ENCODE measurements around the gene L3HYPDH. TPM values are rescaled to one million over a fixed set of nuclear protein-coding genes. Genes with fewer than 3 reads are reported as not detected.

L3HYPDH gene
- polyA plus RNA-seq, 1 donor from 2014 or later: 14.9 TPM

DNA sequence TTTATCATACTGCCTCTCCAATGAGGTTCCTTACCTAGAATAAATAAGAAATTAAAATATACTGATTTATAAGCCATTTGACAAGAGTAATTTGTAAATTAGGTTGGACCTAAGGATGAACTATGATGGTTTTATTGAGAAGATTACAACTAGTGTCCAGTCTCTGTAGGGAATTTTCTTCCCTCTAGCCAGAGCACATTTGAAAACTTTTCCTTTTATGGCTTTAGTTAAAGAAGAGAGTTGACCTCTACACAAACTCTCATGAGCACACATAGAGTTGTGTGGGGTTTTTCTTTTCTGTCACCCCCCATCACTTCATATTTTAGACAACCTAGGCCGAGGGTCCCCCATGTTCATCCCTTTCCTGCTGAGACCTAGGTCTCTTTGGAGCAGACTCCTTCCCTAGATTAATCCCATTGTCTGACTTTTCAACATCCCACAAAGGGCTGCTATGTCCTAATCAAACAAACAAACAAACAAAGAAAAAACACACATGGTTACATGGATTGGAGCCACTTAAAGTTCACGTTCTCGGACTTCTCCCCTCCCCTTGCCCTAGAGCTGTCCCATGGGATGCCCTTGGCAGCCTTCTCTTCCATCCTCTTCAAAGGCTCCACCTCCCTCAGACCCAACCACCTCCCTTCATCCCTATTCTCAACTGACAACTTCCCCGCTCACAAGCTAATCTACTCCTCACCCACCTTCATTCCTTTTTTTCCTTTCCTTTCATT lies 59.7 kb downstream of the L3HYPDH start:
- Histone ChIP-seq H3K4me2 (ENCODE audit: low read length) (no peak overlapping the region), H3K9me2 (ENCODE audit: insufficient read depth, low read length) (no peaks in the 10 kb centered on the region), H2AFZ (ENCODE audit: low read depth, low read length) (no peak overlapping the region), H3K4me3 (ENCODE audit: low read length) (no peak overlapping the region), H3F3A (ENCODE audit: insufficient read depth, low read length, poor library complexity, severe bottlenecking) (no peaks in the 10 kb centered on the region), H3K9ac (ENCODE audit: low read length) (no peak overlapping the region), H4K20me1 (ENCODE audit: insufficient read depth) (no peaks in the 10 kb centered on the region), H3K36me3 (ENCODE audit: insufficient read depth, low read length) (no peaks in the 10 kb centered on the region), H3K27ac (ENCODE audit: low read length) (no peak overlapping the region), H3K27me3 (ENCODE audit: insufficient read depth, low read depth, low read length) (no peaks in the 10 kb centered on the region), H3K9me3 (ENCODE audit: low read length) (no peaks in the 10 kb centered on the region), H3K79me2 (replicated peaks; ENCODE audit: insufficient read depth, low read length) (no peaks in the 10 kb centered on the region)
- no peak for TF ChIP-seq SMC3 (conservative IDR thresholded peaks at IDR 0.05; ENCODE audit: poor library complexity)
- no peak for TF ChIP-seq TAF1 (IDR thresholded peaks at IDR 0.05; ENCODE audit: low read depth)
- TF ChIP-seq RAD21 (conservative IDR thresholded peaks at IDR 0.05): no peak
- no peak for TF ChIP-seq MXI1 (conservative IDR thresholded peaks at IDR 0.05; ENCODE audit: poor library complexity, severe bottlenecking)
- TF ChIP-seq, protein P1, sequence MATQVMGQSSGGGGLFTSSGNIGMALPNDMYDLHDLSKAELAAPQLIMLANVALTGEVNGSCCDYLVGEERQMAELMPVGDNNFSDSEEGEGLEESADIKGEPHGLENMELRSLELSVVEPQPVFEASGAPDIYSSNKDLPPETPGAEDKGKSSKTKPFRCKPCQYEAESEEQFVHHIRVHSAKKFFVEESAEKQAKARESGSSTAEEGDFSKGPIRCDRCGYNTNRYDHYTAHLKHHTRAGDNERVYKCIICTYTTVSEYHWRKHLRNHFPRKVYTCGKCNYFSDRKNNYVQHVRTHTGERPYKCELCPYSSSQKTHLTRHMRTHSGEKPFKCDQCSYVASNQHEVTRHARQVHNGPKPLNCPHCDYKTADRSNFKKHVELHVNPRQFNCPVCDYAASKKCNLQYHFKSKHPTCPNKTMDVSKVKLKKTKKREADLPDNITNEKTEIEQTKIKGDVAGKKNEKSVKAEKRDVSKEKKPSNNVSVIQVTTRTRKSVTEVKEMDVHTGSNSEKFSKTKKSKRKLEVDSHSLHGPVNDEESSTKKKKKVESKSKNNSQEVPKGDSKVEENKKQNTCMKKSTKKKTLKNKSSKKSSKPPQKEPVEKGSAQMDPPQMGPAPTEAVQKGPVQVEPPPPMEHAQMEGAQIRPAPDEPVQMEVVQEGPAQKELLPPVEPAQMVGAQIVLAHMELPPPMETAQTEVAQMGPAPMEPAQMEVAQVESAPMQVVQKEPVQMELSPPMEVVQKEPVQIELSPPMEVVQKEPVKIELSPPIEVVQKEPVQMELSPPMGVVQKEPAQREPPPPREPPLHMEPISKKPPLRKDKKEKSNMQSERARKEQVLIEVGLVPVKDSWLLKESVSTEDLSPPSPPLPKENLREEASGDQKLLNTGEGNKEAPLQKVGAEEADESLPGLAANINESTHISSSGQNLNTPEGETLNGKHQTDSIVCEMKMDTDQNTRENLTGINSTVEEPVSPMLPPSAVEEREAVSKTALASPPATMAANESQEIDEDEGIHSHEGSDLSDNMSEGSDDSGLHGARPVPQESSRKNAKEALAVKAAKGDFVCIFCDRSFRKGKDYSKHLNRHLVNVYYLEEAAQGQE (IDR thresholded peaks at IDR 0.05; ENCODE audit: borderline replicate concordance): no peak
- TF ChIP-seq POLR2AphosphoS5 (IDR thresholded peaks at IDR 0.05): no peak
- TF ChIP-seq EZH2 (IDR thresholded peaks at IDR 0.05; ENCODE audit: borderline replicate concordance, insufficient read depth, low read length, poor library complexity, severe bottlenecking): no peak
- TF ChIP-seq EP300 (conservative IDR thresholded peaks at IDR 0.05; ENCODE audit: poor library complexity, severe bottlenecking): no peak
- TF ChIP-seq, protein P2, sequence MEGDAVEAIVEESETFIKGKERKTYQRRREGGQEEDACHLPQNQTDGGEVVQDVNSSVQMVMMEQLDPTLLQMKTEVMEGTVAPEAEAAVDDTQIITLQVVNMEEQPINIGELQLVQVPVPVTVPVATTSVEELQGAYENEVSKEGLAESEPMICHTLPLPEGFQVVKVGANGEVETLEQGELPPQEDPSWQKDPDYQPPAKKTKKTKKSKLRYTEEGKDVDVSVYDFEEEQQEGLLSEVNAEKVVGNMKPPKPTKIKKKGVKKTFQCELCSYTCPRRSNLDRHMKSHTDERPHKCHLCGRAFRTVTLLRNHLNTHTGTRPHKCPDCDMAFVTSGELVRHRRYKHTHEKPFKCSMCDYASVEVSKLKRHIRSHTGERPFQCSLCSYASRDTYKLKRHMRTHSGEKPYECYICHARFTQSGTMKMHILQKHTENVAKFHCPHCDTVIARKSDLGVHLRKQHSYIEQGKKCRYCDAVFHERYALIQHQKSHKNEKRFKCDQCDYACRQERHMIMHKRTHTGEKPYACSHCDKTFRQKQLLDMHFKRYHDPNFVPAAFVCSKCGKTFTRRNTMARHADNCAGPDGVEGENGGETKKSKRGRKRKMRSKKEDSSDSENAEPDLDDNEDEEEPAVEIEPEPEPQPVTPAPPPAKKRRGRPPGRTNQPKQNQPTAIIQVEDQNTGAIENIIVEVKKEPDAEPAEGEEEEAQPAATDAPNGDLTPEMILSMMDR (IDR thresholded peaks at IDR 0.05; ENCODE audit: poor library complexity, severe bottlenecking): no peak

Other genes with a start within 250 kb of the L3HYPDH start
- 2.9 and 3.0 TPM in 2 replicates for gene GPR135, start 19.0 kb downstream of the L3HYPDH start, polyA plus RNA-seq
- gene JKAMP, start 109 bp upstream of the L3HYPDH start, polyA plus RNA-seq: 180 and 204 TPM in 2 replicates
- 0.11 TPM in 1 of 2 replicates, not detected in the other for gene CCDC175, start 92.4 kb upstream of the L3HYPDH start, polyA plus RNA-seq